A673 (cell line): ENCODE data around the gene NLRP5. TPM values are rescaled to one million over a fixed set of nuclear protein-coding genes. Genes with fewer than 3 reads are reported as not detected.
A peak's percentile ranks its signal among the peaks of the same experiment; 100 is the strongest.

Experiments used
- BruUV-seq: library from RNA; stranded (reverse); fragments of 400-500 nt; replicated peaks from 2 replicates; lab custom pipeline; 2021; lab: Mats Ljungman, UMichigan
- CTCF ChIA-PET: fragments of 300-600 bp; sonication (Branson Sonifier 250); formaldehyde crosslinking; loops from one replicate; lab custom pipeline; 2022; ENCODE audit warnings: antibody characterized with exemption; lab: Charles Lee
- POLR2A ChIA-PET: fragments of 300-600 bp; sonication (Branson Sonifier 250); formaldehyde crosslinking; loops from one replicate; lab custom pipeline; 2022; ENCODE audit warnings: antibody characterized with exemption; ENCODE audit not compliant: low non-redundant PET; lab: Charles Lee
- DNase-seq: peaks from one replicate; pipeline ENCODE4 v3.0.0-alpha.2; 2015; ENCODE audit warnings: low spot score
- H3K27ac ChIP-seq: fragments of 200-600 bp; sonication (generic); 2 replicates; pipeline ENCODE4 v1.5.1; 2016; ENCODE audit warnings: mixed run types, low read depth, mild to moderate bottlenecking, mixed read lengths, antibody characterized with exemption, low read length; ENCODE audit not compliant: poor library complexity, severe bottlenecking
- H3K27me3 ChIP-seq: fragments of 200-600 bp; sonication (generic); replicated peaks from 2 replicates; pipeline ENCODE4 v1.6.1; 2017; ENCODE audit warnings: mixed run types, low read depth, mild to moderate bottlenecking, mixed read lengths, antibody characterized with exemption, low read length; ENCODE audit not compliant: insufficient read depth, poor library complexity
- H3K36me3 ChIP-seq: fragments of 200-600 bp; sonication (generic); 2 replicates; pipeline ENCODE4 v1.6.1; 2016; ENCODE audit warnings: mixed run types, mild to moderate bottlenecking, mixed read lengths, antibody characterized with exemption, low read length; ENCODE audit not compliant: insufficient read depth, poor library complexity, severe bottlenecking
- H3K4me1 ChIP-seq: fragments of 200-600 bp; sonication (generic); 2 replicates; pipeline ENCODE4 v1.6.1; 2017; ENCODE audit warnings: mixed run types, mild to moderate bottlenecking, mixed read lengths, antibody characterized with exemption, low read length; ENCODE audit not compliant: insufficient read depth, poor library complexity, severe bottlenecking
- H3K4me3 ChIP-seq: fragments of 200-600 bp; sonication (generic); 2 replicates; pipeline ENCODE4 v1.5.1; 2016; ENCODE audit warnings: low read depth, mixed run types, mild to moderate bottlenecking, mixed read lengths, low read length; ENCODE audit not compliant: poor library complexity, severe bottlenecking
- H3K9me3 ChIP-seq: fragments of 200-600 bp; sonication (generic); 2 replicates; pipeline ENCODE4 v1.6.1; 2016; ENCODE audit warnings: mixed run types, low read depth, mild to moderate bottlenecking, mixed read lengths, antibody characterized with exemption, low read length; ENCODE audit not compliant: poor library complexity, severe bottlenecking
- CTCF ChIP-seq: fragments of 300-800, 200-600 bp; sonication (generic); conservative IDR thresholded peaks from 2 replicates; pipeline ENCODE4 v1.5.1; 2017; ENCODE audit warnings: low read depth, mild to moderate bottlenecking, antibody characterized with exemption, low read length, moderate library complexity, mixed read lengths
- EZH2 ChIP-seq: fragments of 200-600 bp; sonication (generic); IDR thresholded peaks from 2 replicates; pipeline ENCODE4 v1.6.1; 2017; ENCODE audit warnings: borderline replicate concordance, low read depth, mild to moderate bottlenecking, mixed read lengths, antibody characterized with exemption, low read length; ENCODE audit not compliant: poor library complexity, severe bottlenecking
- intact Hi-C: fragments of 100-400 bp; cut with micrococcal nuclease; formaldehyde crosslinking; loops from one replicate; pipeline ENCODE4 v1.10.0; 2022; ENCODE audit not compliant: unreplicated experiment
- total RNA-seq: library from RNA; stranded (reverse); gene quantifications from 2 replicates; pipeline ENCODE4 v1.2.3, GENCODE V29; 2021

Gene NLRP5
- total RNA-seq, 1 experiment from 2014 or later = not detected

GRCh38 chr19:56069642-56070041 is 83.1 kb downstream of the NLRP5 start:
- CTCF ChIA-PET = interaction anchor here (1.0 kb wide), 1 partner anchor 11 kb away, joined by 3 read pairs; no protein-coding TSS in a partner anchor
- H3K4me1 ChIP-seq = no peaks in the 10 kb centered on the region
- peaks cover 3% of the 10 kb centered on the region for H3K27me3 ChIP-seq
- no peak overlapping the region for H3K27ac ChIP-seq
- POLR2A ChIA-PET = no interaction called here
- no peak for DNase-seq
- H3K36me3 ChIP-seq = no peaks in the 10 kb centered on the region
- no peaks in the 10 kb centered on the region for H3K9me3 ChIP-seq
- no peak overlapping the region for H3K4me3 ChIP-seq
- intact Hi-C loops = no loop called here
- no TSS peak for BruUV-seq
- no peak for TF ChIP-seq EZH2
- no peak for TF ChIP-seq CTCF

GRCh38 chr19:56071151-56071550 is 84.6 kb downstream of the NLRP5 start:
- intact Hi-C loops = no loop called here
- no peak overlapping the region for H3K4me3 ChIP-seq
- ChIA-PET POLR2A (no interaction called here), CTCF (no interaction called here)
- no TSS peak for BruUV-seq
- TF ChIP-seq EZH2 (no peak), CTCF (peak; percentile 32; the same call in 1 of the 2 replicates)
- DNase-seq = no peak
- no peaks in the 10 kb centered on the region for H3K4me1 ChIP-seq
- no peaks in the 10 kb centered on the region for H3K36me3 ChIP-seq
- no peaks in the 10 kb centered on the region for H3K27me3 ChIP-seq
- no peaks in the 10 kb centered on the region for H3K9me3 ChIP-seq
- H3K27ac ChIP-seq = no peak overlapping the region

GRCh38 chr19:56076498-56076897 is 89.9 kb downstream of the NLRP5 start:
- TF ChIP-seq CTCF (peak; percentile 90), EZH2 (no peak)
- ChIA-PET CTCF (interaction anchor here (0.6 to 2.0 kb wide), 7 partner anchors 10 to 963 kb away, joined by 3 to 27 read pairs (median 6); no protein-coding TSS in a partner anchor), POLR2A (no interaction called here)
- peak; percentile 62 for DNase-seq
- Histone ChIP-seq H3K36me3 (no peaks in the 10 kb centered on the region), H3K27ac (no peak overlapping the region), H3K4me1 (peaks cover 4% of the 10 kb centered on the region), H3K9me3 (no peaks in the 10 kb centered on the region), H3K27me3 (no peaks in the 10 kb centered on the region), H3K4me3 (no peak overlapping the region)
- intact Hi-C loops = loop anchor here (2.0 kb wide), 3 partner anchors 96 to 256 kb away; no protein-coding TSS in a partner anchor
- no TSS peak for BruUV-seq
